ENCODE measurements around the gene FKBP1A. TPM values are rescaled to one million over a fixed set of nuclear protein-coding genes. Genes with fewer than 3 reads are reported as not detected.

Gene FKBP1A
- total and polyA plus RNA-seq, 9 of the 15 experiments (the other 6 are each of a cell fraction or from before 2014, with no cell fraction given), result 48.8 to 502 (median 89.6) TPM

- TF ChIP-seq TARDBP (IDR thresholded peaks at IDR 0.05) (no peak), RHOXF2B (CRISPR knock-in tag; conservative IDR thresholded peaks at IDR 0.05) (no peak)
These were observed 9.3 kb upstream of the FKBP1A start (continued) for GRCh38 chr20:1402149-1402548.

- no TSS peak for BruUV-seq (replicated peaks)
- H3K27ac ChIP-seq (ENCODE audit: extremely low read depth, low read depth, low read length), result no peak overlapping the region
These were observed 8.6 kb upstream of the FKBP1A start for GRCh38 chr20:1401451-1401907.

More at GRCh38 chr20:1401451-1401907, 8.6 kb upstream of the FKBP1A start:
- no peaks in the 10 kb centered on the region for H3K4me1 ChIP-seq (replicated peaks in 1 of 2; ENCODE audit: control insufficient read depth in 2 of 2, insufficient read depth in 2 of 2, low read length in 2 of 2)
- FAIRE-seq (no peak), DNase-seq (ENCODE audit: extremely low read depth in 1 of 4, low spot score in 3 of 4) (no peak), ATAC-seq (no peak)
- no peak for TF ChIP-seq RERE (CRISPR knock-in tag; IDR thresholded peaks at IDR 0.05; ENCODE audit: borderline replicate concordance)
- no peak for TF ChIP-seq NR4A1 (CRISPR knock-in tag; IDR thresholded peaks at IDR 0.05)
- no peak for TF ChIP-seq NR4A1 (tag; IDR thresholded peaks at IDR 0.05)
- TF ChIP-seq ZBTB9 (CRISPR knock-in tag; IDR thresholded peaks at IDR 0.05), result no peak
- TF ChIP-seq ADNP (tag; IDR thresholded peaks at IDR 0.05), result no peak
- no peak for TF ChIP-seq ASH1L (IDR thresholded peaks at IDR 0.05; ENCODE audit: borderline replicate concordance, low read depth, partially characterized antibody)
- no peak for TF ChIP-seq KLF1 (tag; IDR thresholded peaks at IDR 0.05)
- no peak for TF ChIP-seq POLR2AphosphoS5 (IDR thresholded peaks at IDR 0.05; ENCODE audit: control insufficient read depth, insufficient read depth, low read depth, low read length)
- no peak for TF ChIP-seq CSDE1 (IDR thresholded peaks at IDR 0.05)
- no peak for TF ChIP-seq PPARD (CRISPR knock-in tag; IDR thresholded peaks at IDR 0.05)
- TF ChIP-seq RBM25 (IDR thresholded peaks at IDR 0.05; ENCODE audit: low read depth, low read length, severe bottlenecking), result no peak
- H3K79me2 ChIP-seq (ENCODE audit: control insufficient read depth, insufficient read depth, low read length), result no peaks in the 10 kb centered on the region
- H3K9me3 ChIP-seq (replicated peaks; ENCODE audit: control insufficient read depth, insufficient read depth, low read depth, low read length), result no peaks in the 10 kb centered on the region
- H3K9me1 ChIP-seq (ENCODE audit: control insufficient read depth, insufficient read depth, low read length), result no peaks in the 10 kb centered on the region
- no peak overlapping the region for H2AFZ ChIP-seq (ENCODE audit: low read depth, low read length)
- H3K9ac ChIP-seq (ENCODE audit: insufficient read depth in 1 of 2, low read depth in 2 of 2, low read length in 2 of 2), result no peak overlapping the region
- ChIA-PET CTCF (ENCODE audit: low intra/inter-chr PET ratio) (no interaction called here), POLR2A (no interaction called here)
- WGBS (ENCODE audit: insufficient coverage, low coverage, missing lambda C conversion rate), result 6% methylated on average over 3 of the region's 3 CpGs
- intact Hi-C loops (cut with micrococcal nuclease) (no loop called here), in situ Hi-C loops (cut with MboI) (no loop called here)
- H3K4me3 ChIP-seq, result no peak overlapping the region
- H3K27me3 ChIP-seq (ENCODE audit: control insufficient read depth in 2 of 2, insufficient read depth in 2 of 2, low read length in 2 of 2), result peaks cover 5 to 14% of the 10 kb centered on the region in 2 experiments; a peak in 4 of 5 replicates
- no peaks in the 10 kb centered on the region for H3K36me3 ChIP-seq (ENCODE audit: control insufficient read depth, insufficient read depth, low read length)
- no peak overlapping the region for H3K4me2 ChIP-seq (ENCODE audit: insufficient read depth, low read length)
- H4K20me1 ChIP-seq (replicated peaks; ENCODE audit: control insufficient read depth, insufficient read depth, low read length), result no peaks in the 10 kb centered on the region

Data from K562 (cell line).